GM18499 (cell line): ENCODE data around the gene EPX.
"Not testable (repeated sequence)": the region's sequence is repeated elsewhere in the genome, so short reads cannot be mapped to it uniquely, and the experiment has no call there.

Source experiments
- ATAC-seq: cut with Tn5 transposase; IDR thresholded peaks from one replicate; pipeline ENCODE4 v1.9.1; 2021; ENCODE audit warnings: moderate number of reproducible peaks; ENCODE audit not compliant: insufficient read depth, unreplicated experiment

EPX gene, protein sequence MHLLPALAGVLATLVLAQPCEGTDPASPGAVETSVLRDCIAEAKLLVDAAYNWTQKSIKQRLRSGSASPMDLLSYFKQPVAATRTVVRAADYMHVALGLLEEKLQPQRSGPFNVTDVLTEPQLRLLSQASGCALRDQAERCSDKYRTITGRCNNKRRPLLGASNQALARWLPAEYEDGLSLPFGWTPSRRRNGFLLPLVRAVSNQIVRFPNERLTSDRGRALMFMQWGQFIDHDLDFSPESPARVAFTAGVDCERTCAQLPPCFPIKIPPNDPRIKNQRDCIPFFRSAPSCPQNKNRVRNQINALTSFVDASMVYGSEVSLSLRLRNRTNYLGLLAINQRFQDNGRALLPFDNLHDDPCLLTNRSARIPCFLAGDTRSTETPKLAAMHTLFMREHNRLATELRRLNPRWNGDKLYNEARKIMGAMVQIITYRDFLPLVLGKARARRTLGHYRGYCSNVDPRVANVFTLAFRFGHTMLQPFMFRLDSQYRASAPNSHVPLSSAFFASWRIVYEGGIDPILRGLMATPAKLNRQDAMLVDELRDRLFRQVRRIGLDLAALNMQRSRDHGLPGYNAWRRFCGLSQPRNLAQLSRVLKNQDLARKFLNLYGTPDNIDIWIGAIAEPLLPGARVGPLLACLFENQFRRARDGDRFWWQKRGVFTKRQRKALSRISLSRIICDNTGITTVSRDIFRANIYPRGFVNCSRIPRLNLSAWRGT

DNA sequence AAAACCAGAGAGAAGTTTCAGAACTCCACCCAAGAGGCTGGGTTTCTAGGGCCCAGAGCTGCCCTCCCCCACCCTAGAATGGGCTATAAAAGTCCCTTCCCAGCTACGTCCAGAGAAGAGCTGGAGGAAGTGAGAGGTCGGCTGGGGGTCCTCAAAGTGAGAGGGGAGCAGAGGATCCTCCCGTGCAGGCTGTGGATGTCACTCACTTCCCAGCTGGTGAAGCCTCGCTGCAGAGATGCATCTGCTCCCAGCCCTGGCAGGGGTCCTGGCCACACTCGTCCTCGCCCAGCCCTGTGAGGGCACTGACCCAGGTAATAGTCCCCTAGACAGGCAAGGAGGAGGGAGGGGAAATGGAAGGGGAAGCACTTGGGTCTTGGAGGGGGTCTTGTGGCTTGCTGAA, at the start of gene EPX:
Gene EPX (plus strand): TSS at position 115 of the 400 bp plus-strand sequence. CDS start 121 bp downstream, at position 236.
- no peak for ATAC-seq

DNA sequence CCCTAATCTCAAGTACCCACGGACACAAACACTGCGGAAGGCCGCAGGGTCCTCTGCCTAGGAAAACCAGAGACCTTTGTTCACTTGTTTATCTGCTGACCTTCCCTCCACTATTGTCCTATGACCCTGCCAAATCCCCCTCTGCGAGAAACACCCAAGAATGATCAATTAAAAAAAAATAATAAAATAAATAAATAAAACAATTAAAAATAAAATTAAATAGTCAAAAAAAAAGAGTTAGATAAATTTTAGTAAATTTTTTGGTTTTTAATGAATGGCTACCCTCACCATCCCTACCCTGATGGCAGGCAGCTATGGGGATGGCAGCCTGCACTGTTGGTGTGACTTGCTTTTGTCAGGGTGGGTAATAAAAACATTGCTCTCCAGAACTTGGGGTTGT, 49.2 kb upstream of the EPX start:
- ATAC-seq, result not testable (repeated sequence)

DNA sequence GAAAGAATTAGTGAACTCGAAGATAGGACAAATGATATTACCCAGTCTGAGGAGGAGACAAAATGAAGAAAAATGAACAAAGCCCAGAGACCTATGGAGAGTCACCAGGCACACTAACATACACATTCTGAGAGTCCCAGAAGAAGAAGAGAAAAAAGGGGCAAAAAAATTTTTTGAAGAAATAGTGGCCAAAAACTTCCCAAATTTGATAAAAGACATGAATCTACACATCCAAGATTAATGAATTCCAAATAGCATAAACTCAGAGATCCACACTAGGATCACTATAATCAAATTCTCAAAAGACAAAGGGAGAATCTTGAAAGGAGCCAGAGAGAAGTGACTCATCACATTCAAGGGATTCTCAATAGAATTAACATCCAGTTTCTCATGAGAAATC, 47.7 kb upstream of the EPX start:
- no peak for ATAC-seq

DNA sequence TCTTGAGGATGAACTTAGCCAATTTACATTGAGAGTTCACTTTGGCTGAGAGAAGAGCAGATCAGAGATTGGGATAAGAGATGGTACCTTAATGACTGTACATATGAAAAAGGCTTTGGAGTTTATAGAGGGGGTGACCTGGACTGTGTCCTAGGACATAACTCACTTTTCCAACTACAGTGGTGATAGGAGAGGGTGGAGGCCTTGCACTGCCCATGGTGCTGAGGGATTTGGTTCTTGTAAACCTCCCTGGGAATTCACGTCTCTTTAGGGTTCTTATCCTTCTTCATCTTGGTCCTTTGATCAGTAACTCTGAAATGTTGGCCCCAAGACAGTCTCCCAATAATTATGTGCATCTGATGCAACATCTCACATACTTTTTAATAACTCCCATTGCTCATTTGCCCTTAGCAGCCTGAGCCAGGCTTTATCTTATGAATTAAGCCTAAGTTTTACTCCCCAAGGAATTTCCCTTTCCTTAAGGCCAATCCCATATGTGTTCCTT, 44.5 kb upstream of the EPX start, which contains the start of gene OR4D1:
Gene OR4D1 (plus strand): TSS at position 455 of the 505 bp plus-strand sequence. CDS start 6,770 bp downstream, outside the sequence.
- no peak for ATAC-seq

DNA sequence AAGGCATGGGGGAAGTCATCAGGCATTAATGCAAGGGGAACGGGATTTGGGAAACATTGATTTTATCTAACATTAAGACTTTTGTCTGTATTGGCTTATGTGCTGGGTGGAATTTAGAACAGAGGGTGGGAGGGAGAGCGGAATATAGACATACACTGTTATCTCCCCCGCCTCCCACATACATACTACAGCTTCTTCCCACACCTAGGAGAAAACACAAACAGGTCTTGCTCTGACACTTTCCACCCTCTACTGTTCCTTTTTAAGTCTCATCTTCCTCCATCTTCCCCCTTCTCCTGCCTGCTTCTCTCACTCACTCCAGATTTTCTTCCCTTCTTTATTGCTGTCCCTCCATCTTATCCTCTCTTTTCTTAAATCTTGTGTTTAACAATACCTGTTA, 43.9 kb upstream of the EPX start:
- ATAC-seq, result no peak

DNA sequence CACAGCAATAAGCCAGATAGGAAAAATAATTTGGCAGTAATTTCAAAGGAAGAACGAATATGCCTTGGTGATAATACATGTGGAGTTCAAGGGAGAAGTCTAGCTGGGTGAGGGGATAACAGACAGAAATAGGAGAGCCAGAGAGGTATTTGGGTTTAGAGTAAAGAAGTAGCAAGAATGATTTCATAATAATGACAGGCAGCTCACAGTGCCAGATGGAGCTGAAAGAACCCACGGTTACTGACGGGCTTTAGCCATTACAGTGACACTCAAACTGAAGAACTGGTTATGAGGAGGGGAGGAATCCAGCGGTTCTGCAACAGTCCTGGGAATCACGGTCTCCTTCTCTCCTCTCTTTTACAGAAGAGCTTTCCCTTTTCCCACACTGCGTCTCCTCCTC, 42.1 kb upstream of the EPX start:
- no peak for ATAC-seq

DNA sequence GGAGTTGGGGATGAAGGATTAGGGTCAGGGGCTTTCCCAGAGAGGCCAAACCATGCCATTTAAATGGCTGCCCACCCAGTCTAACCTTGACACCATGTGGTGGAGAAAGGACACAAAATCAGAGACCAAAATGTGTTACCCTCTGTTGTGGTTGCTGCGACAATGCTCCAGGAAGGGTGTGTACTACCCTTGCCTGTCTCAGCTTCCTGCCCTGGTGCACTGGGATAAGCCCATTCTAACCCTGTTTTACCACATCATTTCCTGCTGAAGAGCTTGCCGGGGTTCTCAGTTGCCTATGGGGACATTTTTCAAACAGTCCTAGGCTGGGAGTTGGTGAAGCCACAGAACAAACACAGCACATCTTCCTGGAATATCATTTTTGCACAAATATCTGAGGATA, 39.5 kb upstream of the EPX start:
- no peak for ATAC-seq

DNA sequence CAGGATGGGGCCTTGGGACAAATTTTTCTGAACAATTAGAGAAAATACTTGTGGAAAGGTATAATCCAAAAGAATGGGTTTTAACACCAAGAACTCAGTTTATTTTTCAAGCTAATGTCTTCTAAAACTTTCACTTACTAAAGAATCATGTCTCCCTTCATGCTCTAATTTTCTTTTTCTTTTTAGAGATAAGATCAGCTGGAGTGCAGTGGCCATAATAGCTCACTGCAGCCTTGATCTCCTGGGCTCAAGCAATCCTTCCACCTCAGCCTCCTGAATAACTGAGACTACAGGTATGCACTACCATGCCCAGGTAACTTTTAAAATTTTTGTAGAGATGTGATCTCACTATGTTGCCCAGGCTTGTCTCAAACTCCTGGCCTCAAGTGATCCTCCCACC, 38.9 kb upstream of the EPX start:
- ATAC-seq, result no peak

DNA sequence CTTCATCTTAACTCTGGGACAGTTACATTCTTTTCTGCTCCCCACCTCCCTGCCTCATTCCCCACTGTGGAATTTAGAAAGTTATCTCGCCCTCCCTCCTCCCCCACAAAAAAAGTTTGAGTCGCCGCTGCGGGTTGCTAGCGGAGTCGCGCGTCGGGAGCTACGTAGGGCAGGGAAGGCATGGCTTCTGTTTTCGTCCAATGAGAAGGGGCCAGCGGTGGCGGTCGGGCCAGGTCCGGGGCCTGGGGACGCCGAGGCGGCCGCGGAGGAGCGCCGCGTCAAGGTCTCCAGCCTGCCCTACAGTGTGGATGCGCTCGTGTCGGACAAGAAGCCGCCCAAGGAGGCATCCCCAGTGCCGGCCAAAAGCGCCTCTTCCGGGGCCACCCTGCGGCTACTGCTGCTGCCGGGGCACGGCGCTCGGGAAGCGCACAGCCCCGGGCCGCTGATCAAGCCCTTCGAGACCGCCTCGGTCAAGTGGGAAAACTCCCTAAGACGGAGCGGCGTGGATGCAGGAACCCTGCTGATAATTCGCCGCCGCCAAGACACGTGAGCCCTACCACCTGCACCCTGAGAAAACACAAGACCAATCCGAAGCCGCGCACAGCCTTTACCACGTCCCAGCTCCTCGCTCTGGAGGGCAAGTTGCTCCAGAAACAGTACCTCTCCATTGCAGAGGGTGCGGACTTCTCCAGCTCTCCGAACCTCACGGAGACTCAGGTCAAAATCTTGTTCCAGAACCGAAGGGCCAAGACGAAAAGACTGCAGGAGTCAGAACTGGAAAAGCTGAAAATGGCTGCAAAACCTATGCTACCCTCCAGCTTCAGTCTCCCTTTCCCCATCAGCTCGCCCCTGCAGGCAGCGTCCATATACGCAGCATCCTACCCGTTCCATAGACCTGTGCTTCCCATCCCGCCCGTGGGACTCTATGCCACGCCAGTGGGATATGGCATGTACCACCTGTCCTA, 35.4 kb upstream of the EPX start:
- no peak for ATAC-seq

DNA sequence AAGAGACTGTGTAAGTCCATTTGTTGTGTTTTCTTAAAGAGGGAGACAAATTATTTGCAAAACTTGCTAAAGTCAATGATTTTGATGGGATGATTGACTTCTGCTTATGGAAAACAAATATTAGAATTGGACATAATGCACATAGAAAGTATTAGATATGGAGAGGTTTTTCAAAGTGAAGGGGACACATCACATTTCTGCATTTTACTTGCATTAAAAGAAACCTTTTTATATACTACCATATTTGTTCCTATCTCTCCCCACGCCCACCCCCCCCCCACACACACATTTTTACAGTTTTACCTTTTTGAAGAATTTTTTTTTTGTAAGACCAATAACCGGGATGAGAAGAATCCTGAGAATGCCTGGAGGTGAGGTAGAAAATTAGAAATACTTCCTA, 34.3 kb upstream of the EPX start:
- no peak for ATAC-seq

DNA sequence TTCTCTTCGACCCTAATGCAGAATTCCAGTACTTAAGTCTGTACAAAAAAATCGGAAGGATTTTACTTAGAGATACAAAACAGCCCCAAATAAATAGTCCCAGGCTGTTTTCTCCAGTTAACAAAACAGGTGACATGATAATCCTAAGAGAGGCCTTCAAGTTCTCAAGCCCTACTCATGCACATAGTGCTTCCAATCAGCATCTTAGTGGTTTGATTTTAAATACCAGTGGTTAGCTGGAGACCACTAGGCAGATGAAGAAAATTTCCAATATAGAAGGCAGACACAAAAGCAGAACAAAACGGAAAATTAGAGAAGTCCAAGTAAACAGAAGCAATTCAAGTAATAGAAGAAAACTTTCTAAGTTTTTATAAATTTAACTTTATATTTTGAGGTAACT, 31.0 kb upstream of the EPX start:
- no peak for ATAC-seq

DNA sequence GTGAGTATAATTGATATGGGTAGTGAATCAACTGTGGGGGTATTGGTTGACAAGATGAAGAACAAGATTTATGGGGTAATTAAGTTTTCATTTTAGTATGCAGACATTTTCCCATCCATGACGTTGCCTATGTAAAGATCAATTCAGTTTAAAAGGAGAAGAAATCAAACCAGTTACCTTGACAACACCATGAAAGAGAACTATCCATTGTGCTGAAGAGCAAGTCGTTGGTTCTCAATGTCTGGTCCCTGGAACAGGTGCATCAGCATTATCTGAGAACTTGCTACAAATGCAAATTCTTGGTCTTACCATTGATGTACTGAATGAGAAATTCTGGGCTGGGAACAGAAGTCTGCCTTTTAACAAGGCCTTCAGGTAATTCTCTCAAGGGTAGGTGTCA, 26.5 kb upstream of the EPX start:
- ATAC-seq, result no peak

DNA sequence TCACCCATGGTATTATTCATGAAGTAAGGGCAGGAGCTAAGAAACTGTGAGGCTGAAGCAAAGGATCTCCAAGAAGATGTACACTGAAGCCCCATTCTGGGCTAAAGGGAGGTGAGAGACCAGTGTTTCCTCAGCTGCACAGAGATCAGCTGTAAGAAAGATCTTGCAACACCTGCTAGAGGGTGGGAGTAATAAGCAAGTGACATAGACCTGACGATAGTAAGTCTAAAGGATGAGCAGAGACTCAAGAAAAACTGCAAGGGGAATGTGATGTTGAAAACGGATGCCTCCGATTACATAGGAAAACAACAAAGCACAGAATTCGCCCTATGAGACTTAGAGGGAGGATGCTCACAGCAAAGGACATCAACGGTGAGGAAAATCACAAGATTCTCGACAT, 25.8 kb upstream of the EPX start, which contains the start of gene OR4D2:
Gene OR4D2 (plus strand): TSS at position 301 of the 400 bp plus-strand sequence. CDS start 2,674 bp downstream, outside the sequence.
- no peak for ATAC-seq

DNA sequence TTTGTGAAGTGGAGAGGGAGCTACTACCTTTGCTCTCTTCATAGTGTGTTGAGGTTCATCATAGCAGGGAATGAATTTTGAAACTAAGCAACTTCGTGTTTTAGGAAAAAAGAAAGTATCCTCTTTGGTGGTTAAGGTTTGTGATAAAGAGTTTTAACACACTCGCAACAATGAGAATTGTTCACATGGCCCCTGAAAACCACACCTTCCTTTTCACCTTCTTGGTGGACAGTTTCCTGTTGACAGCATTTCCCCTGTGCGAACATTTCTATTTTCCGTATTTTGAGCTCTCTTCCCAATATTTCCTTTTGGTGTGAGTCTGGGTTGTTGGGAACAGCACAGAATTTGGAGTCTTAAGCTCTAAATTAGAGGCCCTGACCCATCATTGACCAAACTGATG, 21.9 kb upstream of the EPX start:
- ATAC-seq, result no peak

DNA sequence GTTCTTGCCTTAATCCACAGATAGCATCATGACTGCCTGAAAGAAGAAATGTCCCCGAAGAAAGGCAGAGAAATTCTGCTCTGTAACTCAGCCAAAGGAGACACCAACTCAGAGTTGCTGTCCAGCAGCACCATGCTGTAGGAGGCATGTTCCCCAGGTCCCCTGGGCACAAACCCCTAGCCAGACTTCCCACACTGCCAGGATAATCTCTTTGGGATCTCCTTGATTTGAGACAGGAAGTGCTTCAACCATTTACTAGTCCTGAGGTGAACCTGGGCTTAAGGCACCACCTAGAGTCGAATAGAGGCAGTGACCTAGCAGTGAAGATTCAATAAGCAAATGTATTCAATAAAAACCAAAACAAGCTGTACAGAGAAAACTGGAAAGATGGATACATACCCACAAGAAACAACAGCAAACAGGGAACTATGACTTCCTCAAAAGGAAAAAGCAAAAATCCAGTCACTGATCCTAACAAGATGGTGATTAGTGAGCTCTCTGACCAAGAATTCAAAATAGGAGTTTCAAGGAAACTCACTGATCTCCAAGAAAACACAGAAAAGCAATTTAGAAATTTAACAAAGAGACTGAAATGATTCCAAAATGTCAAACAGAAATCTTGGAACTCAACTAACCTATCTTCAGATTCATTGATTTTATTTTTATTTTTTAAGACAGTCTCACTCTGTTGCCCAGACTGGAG, 20.0 kb upstream of the EPX start:
- no peak for ATAC-seq

DNA sequence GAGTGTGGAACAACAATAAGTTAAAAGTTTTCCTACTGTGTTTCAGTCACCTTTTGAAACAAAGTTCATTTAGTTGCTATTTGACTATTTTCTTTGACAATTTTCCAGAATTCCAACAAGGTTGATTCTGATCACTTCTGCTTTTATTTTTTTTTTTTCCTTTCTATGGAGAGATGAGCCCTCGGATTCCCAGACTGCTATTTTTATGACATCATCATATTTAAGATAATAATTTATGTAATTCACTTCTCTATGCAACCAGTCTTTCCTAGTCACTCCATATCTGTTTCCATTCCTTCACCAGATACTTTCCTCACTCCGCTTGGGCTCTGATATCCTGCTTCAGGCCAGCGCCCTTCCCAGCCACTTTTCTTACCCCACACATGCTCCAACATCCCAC, 17.7 kb upstream of the EPX start:
- no peak for ATAC-seq

DNA sequence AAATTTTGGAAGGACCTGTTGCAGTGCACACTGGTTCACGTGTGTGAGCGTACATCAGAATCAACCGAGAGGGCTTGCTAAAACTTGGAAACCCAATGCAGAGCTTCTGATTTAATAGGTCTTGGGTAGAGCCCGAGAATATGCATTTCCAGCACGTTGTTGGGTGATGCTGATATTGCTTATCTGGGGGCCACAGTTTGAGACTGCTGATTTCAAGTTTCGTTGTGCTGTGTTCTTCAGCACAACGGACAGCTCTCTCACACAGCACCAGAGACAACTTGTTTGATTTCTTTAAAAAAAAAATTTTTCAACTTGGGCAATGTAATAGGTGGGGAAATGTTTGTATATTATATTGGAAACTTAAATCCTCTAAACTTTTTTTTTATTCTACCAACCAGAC, 16.3 kb upstream of the EPX start:
- no peak for ATAC-seq

DNA sequence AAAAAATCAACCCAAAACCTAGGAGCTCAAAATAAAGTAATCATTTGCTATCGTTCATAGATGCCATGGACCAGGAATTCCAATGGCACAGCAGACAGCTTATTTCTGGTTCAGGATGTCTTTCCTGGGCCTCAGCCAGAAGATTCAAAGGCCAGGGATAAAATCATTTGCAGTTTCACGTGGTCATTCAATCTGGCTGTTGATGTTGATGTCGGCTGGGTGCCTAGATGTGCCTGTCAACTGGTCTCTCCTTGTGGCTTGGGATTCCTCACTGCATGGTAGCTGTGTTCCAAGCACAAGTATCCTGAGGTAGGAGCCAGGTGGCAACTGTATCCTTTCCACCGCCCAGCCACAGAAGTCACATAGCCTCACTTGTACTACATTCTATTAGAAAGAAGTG, 10.7 kb upstream of the EPX start:
- no peak for ATAC-seq

DNA sequence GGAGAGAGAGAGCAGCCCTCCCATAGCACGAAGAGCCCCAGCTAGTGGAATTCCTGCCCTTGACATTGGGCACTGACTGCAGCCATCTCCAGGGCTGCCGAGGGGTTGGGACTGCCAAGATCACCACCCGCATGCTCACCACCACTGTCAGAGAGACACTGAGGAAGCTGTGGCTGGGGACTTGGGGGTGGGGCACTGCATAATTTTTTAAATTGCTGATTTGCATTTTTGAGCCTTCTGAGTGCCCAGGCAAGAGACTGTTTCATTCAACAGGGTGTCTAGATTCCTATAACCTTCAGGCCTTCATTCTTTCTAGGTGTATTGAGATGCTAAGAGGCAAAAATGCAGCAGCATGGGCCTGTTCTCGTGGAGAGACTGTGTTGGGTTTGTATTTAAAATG, 9.0 kb upstream of the EPX start:
- no peak for ATAC-seq
